ENCODE data around the gene LRRFIP2.

LRRFIP2 gene

DNA sequence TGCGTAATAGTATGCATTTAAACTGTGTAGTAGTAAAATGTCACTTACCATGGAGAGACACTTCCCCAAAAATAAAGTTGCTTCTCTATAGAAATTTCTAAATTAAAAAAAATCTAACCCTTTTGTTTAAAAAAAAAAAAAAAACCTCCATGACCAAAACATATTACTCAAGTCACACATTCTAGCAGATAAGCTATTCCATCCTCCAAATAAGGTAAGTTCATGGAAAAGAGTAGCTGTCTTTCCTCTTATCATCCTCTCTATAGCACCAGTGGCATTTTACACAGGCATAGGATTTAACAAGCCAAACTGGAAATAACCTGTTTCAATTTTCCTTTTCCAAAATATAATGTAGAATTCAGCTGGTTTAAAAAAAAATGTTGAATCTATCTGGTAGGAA, 57.4 kb downstream of the LRRFIP2 start:
- H3K36me3 ChIP-seq (ENCODE audit: insufficient read depth, low read length) = no peaks in the 10 kb centered on the region
- H3K27me3 ChIP-seq (ENCODE audit: insufficient read depth, low read length) = no peaks in the 10 kb centered on the region

DNA sequence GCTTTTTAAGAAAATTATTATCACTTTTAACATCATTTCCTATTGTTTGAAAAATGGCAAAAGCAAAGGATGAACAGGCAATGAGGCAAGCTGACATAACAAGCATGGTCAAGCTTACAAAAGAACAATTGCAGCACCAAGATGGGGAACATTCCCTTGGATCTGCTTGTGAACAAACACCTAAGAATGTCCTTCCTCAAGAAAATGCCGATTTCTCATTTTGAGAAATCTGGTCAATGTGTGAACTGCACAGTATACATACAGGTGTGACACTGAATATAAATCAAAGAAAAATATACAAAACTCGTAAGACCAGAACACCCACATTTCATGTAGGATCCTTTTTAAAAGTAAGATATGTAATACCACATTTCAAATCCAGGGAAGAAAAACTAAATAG, 58.9 kb downstream of the LRRFIP2 start:
- H2AFZ ChIP-seq (ENCODE audit: low read depth, low read length) = no peak overlapping the region
- no peaks in the 10 kb centered on the region for H3K4me1 ChIP-seq (ENCODE audit: insufficient read depth, low read length)
- no peak overlapping the region for H3K4me3 ChIP-seq (ENCODE audit: low read length)

More for the DNA sequence above, 57.4 kb downstream of the LRRFIP2 start:
- peaks cover 2% of the 10 kb centered on the region for H3K9me3 ChIP-seq (ENCODE audit: low read length)
- H3K4me3 ChIP-seq (ENCODE audit: low read length) = no peak overlapping the region
- no peak overlapping the region for H2AFZ ChIP-seq (ENCODE audit: low read depth, low read length)
- H3K4me1 ChIP-seq (ENCODE audit: insufficient read depth, low read length) = no peaks in the 10 kb centered on the region

GRCh38 chr3:37114251-37115145, 59.9 kb downstream of the LRRFIP2 start:
- peaks cover 2% of the 10 kb centered on the region for H3K9me3 ChIP-seq (ENCODE audit: low read length)
- no peaks in the 10 kb centered on the region for H3K27me3 ChIP-seq (ENCODE audit: insufficient read depth, low read length)
- H3K4me3 ChIP-seq (ENCODE audit: low read length) = no peak overlapping the region
- H3K4me1 ChIP-seq (ENCODE audit: insufficient read depth, low read length) = no peaks in the 10 kb centered on the region
- H2AFZ ChIP-seq (ENCODE audit: low read depth, low read length) = no peak overlapping the region
- H3K36me3 ChIP-seq (ENCODE audit: insufficient read depth, low read length) = no peaks in the 10 kb centered on the region

More for the DNA sequence above, 58.9 kb downstream of the LRRFIP2 start:
- Histone ChIP-seq H3K9me3 (ENCODE audit: low read length) (peaks cover 2% of the 10 kb centered on the region), H3K36me3 (ENCODE audit: insufficient read depth, low read length) (no peaks in the 10 kb centered on the region), H3K27me3 (ENCODE audit: insufficient read depth, low read length) (no peaks in the 10 kb centered on the region)

DNA sequence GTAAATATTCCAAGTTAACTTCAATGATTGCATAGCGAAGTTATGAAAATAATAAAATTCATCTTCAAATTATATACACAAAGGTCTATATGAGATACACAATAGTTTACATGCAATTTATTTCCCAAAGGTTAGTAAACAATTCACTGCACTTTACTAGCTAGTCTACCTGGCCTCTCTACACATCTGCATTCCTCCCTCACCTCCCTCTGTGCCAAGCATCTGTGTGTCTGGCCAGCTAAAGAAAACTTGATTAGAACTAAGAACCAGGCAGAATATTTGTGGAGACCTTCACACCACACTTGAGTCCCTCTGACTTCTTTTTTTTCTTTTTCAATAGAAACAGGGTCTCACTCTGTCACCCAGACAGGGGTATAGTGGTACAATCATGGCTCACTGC, 61.4 kb downstream of the LRRFIP2 start:
- Histone ChIP-seq H3K36me3 (ENCODE audit: insufficient read depth, low read length) (no peaks in the 10 kb centered on the region), H3K9me3 (ENCODE audit: low read length) (peaks cover 2% of the 10 kb centered on the region), H3K4me1 (ENCODE audit: insufficient read depth, low read length) (no peaks in the 10 kb centered on the region), H2AFZ (ENCODE audit: low read depth, low read length) (no peak overlapping the region), H3K27me3 (ENCODE audit: insufficient read depth, low read length) (no peaks in the 10 kb centered on the region), H3K4me3 (ENCODE audit: low read length) (no peak overlapping the region)

- Histone ChIP-seq H3K36me3 (ENCODE audit: insufficient read depth, low read length) (no peaks in the 10 kb centered on the region), H3K4me3 (ENCODE audit: low read length) (no peak overlapping the region), H3K9me3 (ENCODE audit: low read length) (peaks cover 2% of the 10 kb centered on the region), H2AFZ (ENCODE audit: low read depth, low read length) (no peak overlapping the region), H3K4me1 (ENCODE audit: insufficient read depth, low read length) (no peaks in the 10 kb centered on the region), H3K27me3 (ENCODE audit: insufficient read depth, low read length) (no peaks in the 10 kb centered on the region)
These were observed 63.2 kb downstream of the LRRFIP2 start for GRCh38 chr3:37111199-37111598.

DNA sequence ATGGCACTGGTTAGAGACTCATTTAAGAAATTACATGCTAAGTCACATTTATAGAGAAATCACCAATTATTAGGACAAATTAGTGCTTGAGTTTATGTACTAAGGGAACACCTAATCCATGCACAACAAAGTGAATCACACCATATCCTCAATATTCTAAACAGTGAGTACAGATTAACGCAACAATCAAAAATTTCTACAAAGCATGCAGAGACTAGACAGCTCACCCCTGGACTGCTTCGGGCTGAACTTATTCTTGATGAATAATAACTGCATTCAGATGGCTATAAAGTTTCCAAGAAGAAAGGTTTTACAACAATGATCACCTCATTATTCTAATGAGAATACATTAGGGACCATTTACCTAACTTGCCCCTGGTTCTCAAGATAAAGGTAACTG, 66.5 kb downstream of the LRRFIP2 start:
- Histone ChIP-seq H2AFZ (ENCODE audit: low read depth, low read length) (no peak overlapping the region), H3K4me3 (ENCODE audit: low read length) (no peak overlapping the region), H3K4me1 (ENCODE audit: insufficient read depth, low read length) (no peaks in the 10 kb centered on the region), H3K27me3 (ENCODE audit: insufficient read depth, low read length) (no peaks in the 10 kb centered on the region), H3K36me3 (ENCODE audit: insufficient read depth, low read length) (no peaks in the 10 kb centered on the region), H3K9me3 (ENCODE audit: low read length) (no peaks in the 10 kb centered on the region)

DNA sequence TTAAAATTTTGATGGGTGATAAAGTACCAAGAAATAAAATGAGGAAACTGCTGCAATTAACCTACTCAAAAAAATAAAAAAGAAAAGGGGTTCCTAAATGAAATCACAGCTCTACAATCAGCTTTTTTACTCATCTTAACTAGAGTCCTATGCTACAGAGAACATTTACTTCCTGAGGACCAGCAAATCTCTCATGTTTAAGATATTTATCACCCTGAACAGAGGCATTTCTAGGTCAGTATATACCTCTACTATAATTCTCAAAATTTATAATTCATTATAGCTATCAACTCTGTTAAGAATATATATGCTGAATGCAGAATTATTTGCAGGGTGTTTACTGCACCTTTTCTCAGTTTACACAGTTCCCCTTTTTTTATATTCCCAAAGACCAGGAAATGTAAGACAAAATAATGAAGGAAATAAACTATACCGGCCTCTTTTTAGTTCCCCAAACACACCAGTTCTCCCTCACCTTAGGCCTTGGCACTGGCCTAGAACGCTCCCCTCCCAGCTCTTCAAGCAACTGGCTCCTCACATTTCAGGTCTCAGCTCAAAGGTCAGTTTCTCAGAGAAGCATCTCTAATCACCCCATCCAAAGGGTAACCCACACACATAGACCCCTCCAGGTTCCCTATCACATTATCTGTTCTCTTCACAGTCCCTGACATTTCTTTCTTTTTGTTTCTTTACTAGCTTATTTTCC, 71.1 kb downstream of the LRRFIP2 start:
- H3K9me3 ChIP-seq (ENCODE audit: low read length) = no peaks in the 10 kb centered on the region
- H3K36me3 ChIP-seq (ENCODE audit: insufficient read depth, low read length) = no peaks in the 10 kb centered on the region
- H3K4me3 ChIP-seq (ENCODE audit: low read length) = no peak overlapping the region
- no peaks in the 10 kb centered on the region for H3K4me1 ChIP-seq (ENCODE audit: insufficient read depth, low read length)
- H2AFZ ChIP-seq (ENCODE audit: low read depth, low read length) = no peak overlapping the region
- no peaks in the 10 kb centered on the region for H3K27me3 ChIP-seq (ENCODE audit: insufficient read depth, low read length)

DNA sequence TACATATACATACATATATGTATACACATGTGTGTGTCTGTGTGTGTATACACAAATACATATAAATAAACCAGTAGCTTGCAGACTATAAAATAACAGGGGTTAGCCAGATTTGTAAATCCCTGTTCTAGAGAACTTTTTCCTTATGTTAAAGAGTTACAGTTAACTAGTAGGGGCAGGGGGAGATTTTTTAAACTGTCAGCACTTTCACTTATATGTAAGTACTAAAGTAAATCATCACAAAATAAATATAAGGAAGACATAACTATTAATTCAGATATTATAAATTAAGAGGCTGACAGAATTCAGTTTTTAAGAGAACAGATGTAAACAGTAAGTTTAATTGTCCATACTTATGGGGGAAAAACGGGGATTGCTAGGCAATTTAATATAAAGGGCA, 74.0 kb downstream of the LRRFIP2 start:
- no peak overlapping the region for H3K4me3 ChIP-seq (ENCODE audit: low read length)
- H3K27me3 ChIP-seq (ENCODE audit: insufficient read depth, low read length) = no peaks in the 10 kb centered on the region
- H3K36me3 ChIP-seq (ENCODE audit: insufficient read depth, low read length) = no peaks in the 10 kb centered on the region
- H3K9me3 ChIP-seq (ENCODE audit: low read length) = no peaks in the 10 kb centered on the region
- no peak overlapping the region for H2AFZ ChIP-seq (ENCODE audit: low read depth, low read length)
- peaks cover 11% of the 10 kb centered on the region for H3K4me1 ChIP-seq (ENCODE audit: insufficient read depth, low read length)

- H3K4me1 ChIP-seq (ENCODE audit: insufficient read depth, low read length) = peaks cover 11% of the 10 kb centered on the region
- H3K9me3 ChIP-seq (ENCODE audit: low read length) = no peaks in the 10 kb centered on the region
- H3K4me3 ChIP-seq (ENCODE audit: low read length) = no peak overlapping the region
- H3K27me3 ChIP-seq (ENCODE audit: insufficient read depth, low read length) = no peaks in the 10 kb centered on the region
- no peak overlapping the region for H2AFZ ChIP-seq (ENCODE audit: low read depth, low read length)
- peaks cover 3% of the 10 kb centered on the region for H3K36me3 ChIP-seq (ENCODE audit: insufficient read depth, low read length)
These were observed 74.9 kb downstream of the LRRFIP2 start for GRCh38 chr3:37099469-37099868.

DNA sequence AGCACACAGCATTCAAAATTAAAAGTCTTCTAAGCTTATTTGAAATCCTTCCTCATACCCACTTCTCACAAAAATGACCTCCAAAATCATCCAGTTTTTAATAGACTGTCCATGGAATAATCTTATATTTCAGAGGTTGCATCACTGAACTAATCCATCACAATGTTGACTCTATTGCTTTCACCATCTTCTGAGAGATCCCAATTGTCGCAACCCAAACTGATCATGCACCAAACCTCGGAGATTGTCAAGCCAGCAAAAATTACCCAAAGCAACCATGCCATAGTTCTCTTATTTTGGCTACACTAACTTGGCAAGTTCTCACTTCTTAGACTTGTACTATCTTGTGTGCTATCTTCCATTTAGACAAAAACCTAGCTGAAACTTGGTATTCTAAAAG, 75.5 kb downstream of the LRRFIP2 start:
- H3K36me3 ChIP-seq (ENCODE audit: insufficient read depth, low read length) = peaks cover 3% of the 10 kb centered on the region
- H2AFZ ChIP-seq (ENCODE audit: low read depth, low read length) = no peak overlapping the region
- H3K4me3 ChIP-seq (ENCODE audit: low read length) = no peak overlapping the region
- H3K27me3 ChIP-seq (ENCODE audit: insufficient read depth, low read length) = no peaks in the 10 kb centered on the region
- H3K9me3 ChIP-seq (ENCODE audit: low read length) = no peaks in the 10 kb centered on the region
- H3K4me1 ChIP-seq (ENCODE audit: insufficient read depth, low read length) = peaks cover 11% of the 10 kb centered on the region

GRCh38 chr3:37097776-37098175, 76.6 kb downstream of the LRRFIP2 start:
- Histone ChIP-seq H3K27me3 (ENCODE audit: insufficient read depth, low read length) (no peaks in the 10 kb centered on the region), H3K4me3 (ENCODE audit: low read length) (no peak overlapping the region), H3K4me1 (ENCODE audit: insufficient read depth, low read length) (peaks cover 11% of the 10 kb centered on the region), H2AFZ (ENCODE audit: low read depth, low read length) (no peak overlapping the region), H3K36me3 (ENCODE audit: insufficient read depth, low read length) (peaks cover 3% of the 10 kb centered on the region), H3K9me3 (ENCODE audit: low read length) (no peaks in the 10 kb centered on the region)

GRCh38 chr3:37096975-37097374, 77.4 kb downstream of the LRRFIP2 start:
- Histone ChIP-seq H2AFZ (ENCODE audit: low read depth, low read length) (no peak overlapping the region), H3K4me3 (ENCODE audit: low read length) (no peak overlapping the region)

DNA sequence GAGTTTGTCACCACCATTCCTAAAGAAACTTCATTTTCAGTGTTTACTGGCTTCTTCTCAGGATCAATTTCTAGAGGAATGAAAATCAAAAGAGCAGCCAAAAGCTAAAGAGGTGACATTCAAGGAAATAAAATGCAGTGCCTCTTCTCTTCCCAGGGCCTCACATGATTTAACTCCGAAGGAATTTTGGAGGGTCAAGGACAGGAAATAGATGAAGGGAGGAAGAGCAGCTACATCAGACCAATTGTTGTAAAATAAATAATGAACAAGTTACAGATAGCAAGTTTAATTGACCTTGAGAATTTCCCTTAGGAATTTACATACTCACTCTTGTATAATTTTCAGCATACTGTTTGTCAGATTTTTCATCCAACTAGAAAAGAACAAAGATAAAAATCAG, 78.1 kb downstream of the LRRFIP2 start:
- no peaks in the 10 kb centered on the region for H3K27me3 ChIP-seq (ENCODE audit: insufficient read depth, low read length)
- H3K4me1 ChIP-seq (ENCODE audit: insufficient read depth, low read length) = peaks cover 11% of the 10 kb centered on the region
- H3K36me3 ChIP-seq (ENCODE audit: insufficient read depth, low read length) = peaks cover 5% of the 10 kb centered on the region
- H2AFZ ChIP-seq (ENCODE audit: low read depth, low read length) = no peak overlapping the region
- H3K4me3 ChIP-seq (ENCODE audit: low read length) = no peak overlapping the region
- H3K9me3 ChIP-seq (ENCODE audit: low read length) = no peaks in the 10 kb centered on the region

More at GRCh38 chr3:37096975-37097374, 77.4 kb downstream of the LRRFIP2 start:
- H3K4me1 ChIP-seq (ENCODE audit: insufficient read depth, low read length) = peaks cover 11% of the 10 kb centered on the region
- no peaks in the 10 kb centered on the region for H3K9me3 ChIP-seq (ENCODE audit: low read length)
- peaks cover 3% of the 10 kb centered on the region for H3K36me3 ChIP-seq (ENCODE audit: insufficient read depth, low read length)
- no peaks in the 10 kb centered on the region for H3K27me3 ChIP-seq (ENCODE audit: insufficient read depth, low read length)

Data from neuron (in vitro differentiated cells).